Measurements from ENCODE around the gene FCER2.

FCER2 gene

DNA sequence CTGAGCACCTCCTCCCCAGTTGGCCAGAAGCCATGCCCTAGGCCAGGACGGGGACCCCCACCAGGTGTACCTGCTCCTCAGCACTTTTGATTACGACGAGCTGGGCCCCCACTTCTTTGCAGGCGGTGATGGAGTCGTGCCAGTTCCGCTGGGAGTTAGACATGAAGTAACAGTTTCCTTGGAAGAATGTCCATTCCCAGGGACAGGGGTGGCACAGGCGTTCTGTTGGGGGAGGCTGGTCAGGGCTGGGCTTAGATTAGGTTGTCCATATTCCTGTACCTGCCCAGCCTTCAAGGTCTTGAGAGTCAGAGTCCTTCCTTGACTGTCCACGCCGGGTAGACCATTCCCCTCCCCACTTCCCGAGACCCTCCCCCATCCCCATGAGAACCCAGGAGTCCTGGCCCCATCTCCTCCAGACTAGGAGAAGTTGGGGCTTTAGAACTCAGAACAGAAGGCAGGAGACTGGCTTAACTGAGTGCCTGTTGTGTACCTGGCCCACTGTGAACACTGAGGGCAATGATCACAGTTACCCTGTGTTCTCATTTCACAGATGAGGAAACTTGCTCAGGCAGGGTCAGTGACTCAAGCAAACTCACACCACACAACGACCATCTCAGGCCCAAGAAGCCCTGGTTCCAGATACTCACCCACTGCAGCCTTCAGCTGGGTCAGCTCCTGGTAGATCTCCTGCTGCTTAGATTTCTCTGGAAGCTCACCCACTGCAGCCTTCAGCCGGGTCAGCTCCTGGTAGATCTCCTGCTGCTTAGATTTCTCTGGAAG lies 43.1 kb upstream of the FCER2 start:
- TF ChIP-seq, protein P1, sequence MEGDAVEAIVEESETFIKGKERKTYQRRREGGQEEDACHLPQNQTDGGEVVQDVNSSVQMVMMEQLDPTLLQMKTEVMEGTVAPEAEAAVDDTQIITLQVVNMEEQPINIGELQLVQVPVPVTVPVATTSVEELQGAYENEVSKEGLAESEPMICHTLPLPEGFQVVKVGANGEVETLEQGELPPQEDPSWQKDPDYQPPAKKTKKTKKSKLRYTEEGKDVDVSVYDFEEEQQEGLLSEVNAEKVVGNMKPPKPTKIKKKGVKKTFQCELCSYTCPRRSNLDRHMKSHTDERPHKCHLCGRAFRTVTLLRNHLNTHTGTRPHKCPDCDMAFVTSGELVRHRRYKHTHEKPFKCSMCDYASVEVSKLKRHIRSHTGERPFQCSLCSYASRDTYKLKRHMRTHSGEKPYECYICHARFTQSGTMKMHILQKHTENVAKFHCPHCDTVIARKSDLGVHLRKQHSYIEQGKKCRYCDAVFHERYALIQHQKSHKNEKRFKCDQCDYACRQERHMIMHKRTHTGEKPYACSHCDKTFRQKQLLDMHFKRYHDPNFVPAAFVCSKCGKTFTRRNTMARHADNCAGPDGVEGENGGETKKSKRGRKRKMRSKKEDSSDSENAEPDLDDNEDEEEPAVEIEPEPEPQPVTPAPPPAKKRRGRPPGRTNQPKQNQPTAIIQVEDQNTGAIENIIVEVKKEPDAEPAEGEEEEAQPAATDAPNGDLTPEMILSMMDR (IDR thresholded peaks at IDR 0.05), result no peak
- TF ChIP-seq ZFX (IDR thresholded peaks at IDR 0.05; ENCODE audit: borderline replicate concordance), result no peak
- H3K27ac ChIP-seq, result no peak overlapping the region

DNA sequence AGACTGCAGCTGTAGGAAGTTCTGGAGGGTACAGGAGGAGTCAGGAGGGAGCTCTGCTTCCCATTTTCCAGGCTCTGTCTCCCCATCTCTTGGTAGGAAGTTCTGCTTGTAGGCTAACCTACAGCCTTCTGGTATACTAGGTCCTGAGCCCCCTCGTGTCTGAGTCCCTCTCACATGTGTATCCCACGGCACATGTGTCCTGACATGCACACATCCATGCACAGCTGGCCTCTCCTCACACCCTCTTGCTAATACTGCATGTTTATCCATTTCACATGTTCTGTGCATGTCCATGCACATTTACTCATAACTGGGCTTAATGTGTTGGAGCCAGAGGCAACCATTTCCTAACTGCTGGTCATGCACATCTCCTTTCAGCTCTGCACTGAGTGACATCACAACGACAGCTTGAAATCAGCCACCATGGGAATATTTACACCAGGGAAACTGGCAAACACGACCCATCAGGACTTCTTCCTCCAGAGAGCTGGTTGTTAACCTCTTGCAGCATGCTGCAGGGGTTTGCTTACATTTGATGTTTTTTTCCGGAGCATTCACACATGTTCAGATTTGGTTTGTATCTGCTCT lies 42.4 kb upstream of the FCER2 start:
- TF ChIP-seq, protein P1 (IDR thresholded peaks at IDR 0.05), result no peak
- no peak for TF ChIP-seq ZFX (IDR thresholded peaks at IDR 0.05; ENCODE audit: borderline replicate concordance)
- H3K27ac ChIP-seq, result no peak overlapping the region

DNA sequence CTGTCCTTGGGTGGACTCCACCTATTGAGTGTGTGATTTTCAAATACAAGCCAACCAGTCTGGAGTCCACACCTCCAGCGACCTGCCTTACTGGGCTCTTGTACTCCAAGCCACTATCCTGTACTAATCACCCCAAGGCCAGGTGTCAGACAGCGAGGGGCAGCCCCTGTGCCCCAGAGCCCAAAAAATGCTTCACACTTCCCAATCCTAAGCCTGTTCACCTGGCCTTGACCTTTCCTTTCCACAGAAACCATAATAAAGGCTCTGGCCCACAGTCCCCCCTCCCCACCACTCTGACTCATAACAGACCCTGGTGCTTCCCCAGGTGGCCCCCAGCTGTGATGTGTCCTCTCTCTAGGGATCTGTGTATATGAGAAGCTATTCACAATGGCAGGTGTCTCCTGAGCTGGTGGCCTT lies 41.5 kb upstream of the FCER2 start:
- no peak for TF ChIP-seq ZFX (IDR thresholded peaks at IDR 0.05; ENCODE audit: borderline replicate concordance)
- TF ChIP-seq, protein P1 (IDR thresholded peaks at IDR 0.05), result no peak
- no peak overlapping the region for H3K27ac ChIP-seq

DNA sequence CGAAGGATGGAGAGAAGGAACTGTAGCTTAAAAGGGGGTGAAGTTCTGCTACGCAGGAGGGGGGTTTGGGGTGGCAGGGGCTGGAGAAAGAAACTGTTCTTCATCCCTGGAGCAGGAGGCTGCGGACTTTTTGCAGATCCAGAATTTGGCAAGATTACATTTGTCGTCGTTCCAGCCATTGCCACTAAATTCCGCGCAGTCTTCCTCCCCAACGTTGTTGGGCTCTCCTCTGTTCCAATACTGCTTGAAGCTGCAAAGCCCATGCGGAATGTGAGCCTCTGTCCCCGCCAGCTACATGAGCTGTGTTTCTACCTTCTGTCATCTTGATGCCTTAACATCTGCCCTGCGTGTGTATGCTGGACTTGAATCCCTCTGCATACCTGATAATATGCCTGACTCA lies 41.1 kb upstream of the FCER2 start:
- TF ChIP-seq, protein P1 (IDR thresholded peaks at IDR 0.05), result no peak
- no peak for TF ChIP-seq ZFX (IDR thresholded peaks at IDR 0.05; ENCODE audit: borderline replicate concordance)
- no peak overlapping the region for H3K27ac ChIP-seq

DNA sequence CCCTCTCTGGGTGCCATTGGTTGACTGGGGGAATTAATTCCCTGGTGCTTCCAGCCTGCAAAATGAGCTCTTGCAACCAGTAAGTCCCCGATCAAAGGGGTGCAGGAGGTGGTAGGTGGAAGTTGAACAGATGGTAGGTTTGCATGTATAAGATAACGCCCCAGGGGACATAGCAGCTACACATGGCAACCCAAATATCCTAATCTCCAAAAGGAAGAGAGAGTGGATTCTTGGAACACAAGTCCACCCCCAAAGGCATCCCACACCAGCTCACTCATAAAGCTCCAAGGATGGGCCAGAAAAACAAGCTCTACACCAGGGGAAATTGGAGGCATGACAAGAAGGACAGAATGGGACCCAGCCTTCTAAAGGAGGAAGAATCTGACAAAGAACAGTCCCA lies 40.6 kb upstream of the FCER2 start:
- no peak for TF ChIP-seq ZFX (IDR thresholded peaks at IDR 0.05; ENCODE audit: borderline replicate concordance)
- TF ChIP-seq, protein P1 (IDR thresholded peaks at IDR 0.05), result no peak
- H3K27ac ChIP-seq, result no peak overlapping the region

DNA sequence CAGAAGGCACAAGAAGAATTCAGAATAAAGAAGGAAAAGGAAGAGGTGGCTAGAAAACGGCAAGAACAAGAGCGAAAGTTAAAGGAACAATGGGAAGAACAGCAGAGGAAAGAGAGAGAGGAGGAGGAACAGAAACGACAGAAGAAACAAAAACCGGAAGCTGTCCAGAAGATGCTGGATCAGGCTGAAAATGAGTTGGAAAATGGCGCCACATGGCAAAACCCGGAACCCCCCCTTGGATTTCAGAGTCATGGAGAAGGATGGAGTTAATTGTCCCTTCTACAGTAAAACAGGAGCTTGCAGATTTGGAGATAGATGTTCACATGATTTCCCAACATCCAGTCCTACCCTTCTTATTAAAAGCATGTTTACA lies 38.7 kb upstream of the FCER2 start:
- no peak for TF ChIP-seq ZFX (IDR thresholded peaks at IDR 0.05; ENCODE audit: borderline replicate concordance)
- TF ChIP-seq, protein P1 (IDR thresholded peaks at IDR 0.05), result no peak
- no peak overlapping the region for H3K27ac ChIP-seq

Data from 22Rv1 (cell line).